TTC549 (cell line): ENCODE measurements around the gene NR2F6.

Source experiments
- FAIRE-seq: peaks from 2 replicates; lab custom pipeline; 2012; peaks lifted over from hg19 to GRCh38; lab: Jason Lieb, UNC

NR2F6 gene

DNA sequence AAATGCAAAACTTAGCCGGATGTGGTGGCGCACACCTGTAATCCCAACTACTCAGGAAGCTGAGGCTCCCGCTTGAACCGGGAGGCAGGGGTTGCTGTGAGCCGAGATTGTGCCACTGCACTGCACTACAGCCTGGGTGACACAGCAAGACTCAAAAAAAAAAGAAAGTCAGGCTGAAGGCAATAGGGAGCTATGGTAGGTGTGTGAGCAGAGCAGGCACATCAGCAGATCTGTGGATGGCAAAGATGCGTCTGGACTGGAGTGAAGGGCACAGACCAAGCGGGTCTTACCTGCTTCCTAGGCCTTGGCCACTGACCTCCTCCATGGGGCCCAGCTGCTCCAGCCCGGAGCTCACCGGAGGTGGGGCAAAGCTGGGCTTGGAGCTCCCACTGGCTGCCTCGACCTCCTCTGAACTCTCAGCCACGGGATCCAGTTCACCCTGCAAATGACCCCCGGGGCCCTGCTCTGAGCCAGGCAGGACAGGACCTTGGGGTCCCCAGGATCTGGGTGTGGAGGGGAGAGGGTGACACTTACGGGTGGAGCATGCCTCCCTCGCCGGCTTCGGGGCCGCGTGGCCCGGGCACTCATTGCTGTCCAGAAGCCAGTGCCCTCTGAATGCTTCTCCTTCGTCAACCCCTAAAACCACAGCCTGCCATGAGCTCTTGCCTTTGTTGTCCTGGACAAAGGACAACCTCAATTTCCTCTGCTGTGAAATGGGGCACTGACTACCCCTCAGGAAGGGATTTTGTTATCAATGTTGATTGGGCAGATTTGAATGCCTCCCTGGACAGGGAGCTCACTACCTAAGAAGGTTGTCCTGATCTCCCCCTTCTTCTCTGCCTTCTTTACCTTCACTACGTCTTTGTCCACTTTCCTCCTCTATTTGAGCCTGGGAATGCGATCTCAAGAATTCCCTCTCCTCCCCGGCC lies 18.3 kb upstream of the NR2F6 start:
- FAIRE-seq, result no peak

DNA sequence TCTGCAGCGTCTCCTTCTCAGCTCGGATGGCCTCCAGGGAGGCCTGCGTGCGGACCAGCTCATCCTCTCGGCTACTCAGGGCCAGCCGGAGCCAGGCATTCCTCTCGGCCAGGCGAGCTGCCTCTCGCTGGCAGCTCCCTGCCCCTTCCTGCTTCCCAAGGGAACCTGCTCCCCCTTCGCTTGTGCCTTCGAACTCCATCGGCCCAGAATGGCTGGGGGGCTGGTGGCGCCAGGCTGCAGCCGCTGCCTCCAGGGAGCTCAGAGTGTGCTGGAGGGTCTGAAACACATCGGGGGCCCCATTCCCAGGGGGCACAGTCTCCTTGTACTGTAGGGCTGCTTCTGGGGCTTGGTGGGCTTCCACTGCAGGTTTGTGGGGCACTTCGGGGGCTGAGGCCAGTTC lies 16.8 kb upstream of the NR2F6 start:
- no peak for FAIRE-seq

DNA sequence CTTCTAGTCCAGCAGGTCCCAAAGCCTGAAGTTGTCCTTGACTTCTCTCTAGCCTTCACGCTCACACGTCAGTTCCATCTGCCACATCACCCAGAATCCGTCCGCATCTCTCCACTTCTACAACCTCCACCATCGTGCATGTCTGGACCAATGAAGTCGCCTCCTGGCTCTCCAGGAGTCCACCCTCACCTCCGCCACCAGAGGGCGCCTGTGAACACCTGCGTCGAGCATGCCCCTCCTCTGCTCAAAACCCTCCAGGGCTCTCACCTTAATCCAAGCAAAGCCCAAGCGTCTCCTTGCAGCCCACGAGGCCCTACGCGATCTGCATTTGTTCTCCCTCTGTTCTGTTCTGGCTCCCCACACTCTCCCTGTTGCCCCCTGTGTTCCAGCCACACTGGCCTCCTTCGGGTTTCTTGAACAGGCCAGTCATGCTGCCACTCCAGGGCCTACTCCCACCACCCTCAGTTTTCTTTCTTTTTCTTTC lies 15.2 kb upstream of the NR2F6 start:
- FAIRE-seq, result no peak

DNA sequence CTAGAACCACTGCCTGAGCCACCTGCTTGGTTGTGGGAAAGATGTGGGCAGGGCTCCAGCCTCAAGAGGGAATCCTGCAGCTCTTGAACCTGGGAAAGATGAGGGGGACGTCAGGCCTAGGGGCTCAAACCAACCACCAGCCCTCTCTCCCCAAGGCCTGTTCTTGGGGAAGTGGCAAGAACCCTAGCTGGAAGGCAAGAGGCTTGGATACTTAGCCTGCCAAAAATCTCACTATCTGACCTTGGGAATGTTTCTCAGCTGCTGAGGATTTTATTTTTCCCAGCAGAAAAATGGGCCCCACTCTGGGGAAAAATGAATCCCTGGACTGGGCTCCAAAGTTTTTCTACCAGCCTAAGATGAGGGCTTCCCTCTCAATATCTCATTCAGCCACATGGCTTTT lies 14.2 kb upstream of the NR2F6 start:
- no peak for FAIRE-seq

DNA sequence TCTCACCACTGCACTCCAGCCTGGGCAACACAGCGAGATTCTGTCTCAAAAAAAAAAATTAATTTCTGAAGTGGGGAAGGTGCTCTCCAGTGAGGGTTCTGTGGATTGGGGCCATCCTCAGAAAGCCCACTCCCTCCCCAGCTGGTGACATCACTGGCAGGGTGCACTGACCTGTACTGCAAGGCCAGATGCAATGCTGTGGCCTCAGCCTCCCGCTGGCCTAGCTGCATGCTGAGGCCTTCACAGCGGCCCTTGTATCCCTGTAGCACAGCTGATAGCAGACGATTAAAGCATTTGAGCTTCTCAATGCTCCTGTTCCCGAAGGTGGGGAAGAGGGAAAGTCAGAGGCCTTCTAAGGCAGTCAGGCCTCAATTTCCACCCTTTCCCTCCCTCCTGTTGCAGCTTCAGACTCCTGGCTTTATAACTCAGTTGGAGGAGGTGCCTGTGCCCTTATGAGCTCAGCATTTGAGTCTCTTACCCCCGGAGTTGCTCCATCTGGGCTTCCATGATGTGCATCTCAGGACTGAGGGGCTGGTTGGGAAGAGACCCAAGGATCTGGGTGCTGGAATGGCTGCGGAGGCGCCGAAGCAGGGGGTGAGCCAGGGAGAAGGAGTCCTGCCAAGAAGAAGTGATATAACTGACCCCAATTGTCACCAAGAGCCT lies 13.5 kb upstream of the NR2F6 start:
- no peak for FAIRE-seq

DNA sequence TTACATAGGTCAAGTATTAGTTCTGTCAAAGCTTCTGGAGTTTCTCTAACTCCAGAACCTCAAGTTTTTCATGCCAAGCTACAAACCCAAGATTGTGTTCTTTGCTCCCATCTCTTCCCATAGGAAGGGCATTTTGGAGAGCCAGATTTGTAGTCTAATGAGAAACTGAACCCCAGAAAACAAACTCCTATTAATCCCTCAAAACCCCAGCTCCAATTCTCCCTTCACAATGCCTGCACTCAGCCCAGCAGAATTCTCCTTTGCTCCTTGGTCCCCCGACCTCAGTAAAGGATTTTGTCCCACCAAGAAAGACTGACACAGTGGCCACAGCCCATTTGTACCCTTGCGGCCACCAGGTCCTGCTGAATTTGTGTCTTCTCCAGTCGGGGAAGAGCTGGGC lies 10.4 kb upstream of the NR2F6 start:
- no peak for FAIRE-seq

DNA sequence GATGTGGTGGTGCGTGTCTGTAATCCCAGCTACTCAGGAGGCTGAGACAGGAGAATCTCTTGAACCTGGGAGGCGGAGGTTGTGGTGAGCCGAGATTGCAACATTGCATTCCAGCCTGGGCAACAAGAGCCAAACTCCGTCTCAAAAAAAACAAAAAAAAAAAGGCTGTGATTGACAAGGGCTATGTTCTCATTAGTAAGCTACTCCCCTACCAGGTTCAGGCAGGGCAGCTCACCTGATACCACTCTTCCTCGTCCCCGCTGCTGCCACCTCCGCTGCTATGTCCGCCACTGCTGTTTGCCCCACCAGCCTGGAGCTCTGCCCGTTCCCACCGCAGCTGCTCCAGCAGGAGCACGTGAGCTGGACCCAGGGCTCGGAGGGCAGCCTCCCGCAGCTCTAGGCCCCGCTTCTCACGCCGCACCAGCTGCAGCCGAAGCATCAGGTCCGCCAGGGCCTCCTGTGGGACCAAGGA lies 9.5 kb upstream of the NR2F6 start:
- no peak for FAIRE-seq

DNA sequence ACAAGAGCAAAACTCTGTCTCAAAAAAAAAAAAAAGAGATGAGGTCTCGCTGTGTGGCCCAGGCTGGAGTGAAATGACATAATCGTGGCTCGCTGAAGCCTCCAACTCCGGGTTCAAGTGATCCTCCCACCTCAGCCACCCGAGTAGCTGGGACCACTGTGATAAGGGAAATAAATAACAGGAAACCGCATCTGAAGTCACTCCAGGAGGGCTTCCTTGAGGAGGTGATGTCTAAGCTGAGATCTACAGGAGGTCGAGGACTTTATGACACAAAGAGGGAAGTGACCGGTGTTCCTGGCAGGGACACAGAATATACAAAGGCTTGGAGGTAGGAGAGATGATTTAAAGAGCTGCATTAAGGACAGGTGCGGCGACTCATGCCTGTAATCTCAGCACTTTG lies 8.9 kb upstream of the NR2F6 start:
- no peak for FAIRE-seq

DNA sequence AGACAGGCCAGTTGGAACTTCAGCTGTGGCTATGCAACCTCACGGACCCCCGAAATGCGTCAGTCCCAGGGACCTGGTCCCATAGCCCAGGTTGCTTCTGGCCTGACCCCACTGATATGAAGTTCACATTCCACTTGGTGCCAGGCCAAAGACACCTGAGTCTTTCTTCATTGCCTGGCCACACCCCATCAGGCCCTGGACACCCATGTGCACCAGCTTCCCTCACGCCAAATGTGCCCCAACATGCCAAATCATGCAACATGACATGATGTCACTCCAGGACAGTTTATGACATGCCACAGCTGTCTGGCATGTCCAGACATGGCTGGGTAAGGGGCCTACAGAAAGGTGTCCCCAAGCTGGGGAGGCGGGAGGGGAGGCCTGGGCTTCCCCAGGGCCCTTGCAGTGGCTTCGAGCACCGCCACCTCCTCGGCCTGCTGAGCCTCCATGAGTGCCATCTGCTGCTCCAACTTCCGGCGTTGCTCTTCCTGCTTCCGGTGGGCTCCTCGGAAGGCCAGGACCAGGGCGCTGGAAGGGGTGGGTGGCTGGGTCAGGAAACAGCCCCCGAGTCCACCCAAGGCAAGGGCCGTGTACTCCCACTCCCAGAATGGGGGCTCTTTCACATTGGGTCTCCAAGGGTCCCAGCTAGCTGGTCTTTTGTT lies 4.3 kb upstream of the NR2F6 start:
- FAIRE-seq, result no peak

DNA sequence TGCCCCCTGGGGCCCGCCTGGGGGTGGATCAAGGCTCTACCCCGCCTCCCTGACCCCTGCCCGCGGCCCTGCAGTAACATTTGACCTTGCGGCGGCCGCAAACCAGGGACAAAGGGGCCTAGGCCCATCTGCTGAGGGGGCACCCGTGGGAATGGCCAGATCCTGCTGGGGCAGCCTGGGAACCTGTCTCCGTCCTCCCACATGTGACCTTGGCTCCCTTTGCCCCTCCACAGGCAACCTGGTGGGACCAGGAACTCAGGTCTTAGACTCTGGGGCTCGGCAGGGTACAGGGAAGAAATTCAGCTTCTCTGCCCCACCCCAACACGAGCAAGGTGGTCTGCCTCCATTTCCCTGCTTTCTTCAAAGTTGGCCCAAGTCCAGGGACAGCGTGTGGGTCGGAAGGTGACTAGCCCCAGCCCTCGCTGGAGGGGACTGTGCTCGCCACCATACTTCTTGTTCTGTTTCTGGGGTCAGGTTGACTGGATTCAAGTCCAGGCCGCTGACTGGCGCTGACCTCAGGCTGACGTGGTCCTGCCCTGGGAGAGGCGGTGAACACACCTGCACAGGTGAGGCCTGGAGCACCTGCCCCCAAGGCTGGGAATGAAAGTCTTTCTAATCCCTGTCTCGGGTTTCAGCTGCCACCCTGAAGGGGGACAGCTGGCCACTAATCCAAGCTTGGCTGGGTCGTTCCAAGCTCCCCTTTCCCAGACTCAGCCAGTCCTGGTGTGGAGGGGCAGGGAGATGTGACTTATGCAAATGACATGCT lies 2.5 kb upstream of the NR2F6 start:
- no peak for FAIRE-seq

DNA sequence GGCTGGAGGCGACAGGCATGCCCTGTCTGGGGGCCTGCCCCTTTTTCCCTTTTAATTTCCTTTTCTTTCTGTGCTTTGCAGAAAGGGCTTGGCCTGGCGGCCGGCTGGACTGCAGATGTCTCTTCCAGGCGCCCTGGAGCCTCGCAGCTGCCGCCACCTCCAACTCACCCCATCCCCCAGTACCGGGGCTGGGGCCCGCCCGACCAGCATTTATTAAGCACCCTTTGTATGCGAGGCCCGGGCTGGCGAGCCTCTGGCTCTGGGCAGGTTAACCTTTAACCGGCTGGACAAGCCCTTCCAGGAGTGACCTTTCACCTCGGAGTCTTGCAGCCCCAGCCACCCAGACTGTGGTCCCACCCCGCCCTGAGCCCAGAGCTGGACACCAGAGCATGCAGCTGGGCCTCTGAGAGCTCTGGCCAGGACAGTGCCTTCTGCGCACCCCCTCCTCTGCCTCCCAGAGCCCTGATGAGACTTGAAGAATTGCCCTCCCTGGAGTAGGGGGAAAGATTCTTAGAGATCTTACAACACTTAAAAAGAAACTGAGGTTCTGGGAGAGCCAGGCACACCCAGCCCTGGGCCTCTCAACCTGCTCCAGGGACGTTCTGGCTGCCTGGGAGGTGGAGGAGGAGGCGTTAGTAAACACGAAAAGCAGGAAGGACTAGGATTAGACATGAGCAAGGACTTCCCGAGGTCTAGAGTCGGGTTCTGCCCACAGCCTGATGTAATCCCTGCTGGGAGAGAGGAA lies 1.1 kb upstream of the NR2F6 start:
- FAIRE-seq, result no peak

DNA sequence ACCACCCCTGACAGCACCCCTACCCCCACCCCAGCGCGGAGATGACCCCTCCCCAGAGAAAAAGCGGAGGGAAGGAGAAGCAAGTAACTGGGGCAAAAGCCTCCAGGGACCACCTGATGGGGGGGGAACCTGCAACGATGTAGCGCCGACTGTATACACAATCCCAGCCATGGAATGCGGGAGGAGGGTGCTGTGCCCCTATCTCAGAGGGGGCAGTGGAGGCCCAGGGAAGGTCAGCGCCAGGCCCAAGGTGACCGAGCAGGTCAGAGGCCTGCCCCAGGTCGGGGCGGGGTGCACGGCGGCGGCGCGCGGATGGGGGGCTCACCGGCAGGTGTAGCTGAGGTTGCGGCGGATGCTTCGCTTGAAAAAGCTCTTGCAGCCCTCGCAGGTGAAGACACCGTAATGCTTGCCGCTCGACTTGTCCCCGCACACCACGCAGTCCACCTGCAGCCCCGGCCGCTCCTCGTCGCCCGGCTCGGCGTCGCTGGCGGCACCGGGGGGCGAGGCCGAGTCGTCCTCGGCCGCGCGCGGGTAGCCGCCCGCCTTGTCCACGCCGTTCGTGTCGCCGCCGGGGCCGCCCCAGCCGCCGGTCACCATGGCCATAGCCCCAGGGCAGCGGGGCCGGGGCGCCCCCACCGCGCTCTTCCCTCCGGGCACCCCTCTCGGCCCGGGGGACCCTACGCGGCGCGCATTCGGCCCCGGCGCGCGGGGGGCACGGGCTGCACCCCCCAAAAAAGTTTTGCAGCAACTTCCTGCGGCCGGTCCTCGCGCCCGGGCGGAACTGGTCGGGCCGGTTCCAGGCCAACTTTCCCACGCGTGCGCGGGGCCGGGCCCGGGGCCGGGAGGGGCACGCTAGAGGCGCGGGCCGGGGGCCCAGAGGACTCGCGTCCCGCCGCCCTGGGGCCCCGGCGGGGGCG lies 843 bp downstream of the NR2F6 start:
- FAIRE-seq, result no peak

DNA sequence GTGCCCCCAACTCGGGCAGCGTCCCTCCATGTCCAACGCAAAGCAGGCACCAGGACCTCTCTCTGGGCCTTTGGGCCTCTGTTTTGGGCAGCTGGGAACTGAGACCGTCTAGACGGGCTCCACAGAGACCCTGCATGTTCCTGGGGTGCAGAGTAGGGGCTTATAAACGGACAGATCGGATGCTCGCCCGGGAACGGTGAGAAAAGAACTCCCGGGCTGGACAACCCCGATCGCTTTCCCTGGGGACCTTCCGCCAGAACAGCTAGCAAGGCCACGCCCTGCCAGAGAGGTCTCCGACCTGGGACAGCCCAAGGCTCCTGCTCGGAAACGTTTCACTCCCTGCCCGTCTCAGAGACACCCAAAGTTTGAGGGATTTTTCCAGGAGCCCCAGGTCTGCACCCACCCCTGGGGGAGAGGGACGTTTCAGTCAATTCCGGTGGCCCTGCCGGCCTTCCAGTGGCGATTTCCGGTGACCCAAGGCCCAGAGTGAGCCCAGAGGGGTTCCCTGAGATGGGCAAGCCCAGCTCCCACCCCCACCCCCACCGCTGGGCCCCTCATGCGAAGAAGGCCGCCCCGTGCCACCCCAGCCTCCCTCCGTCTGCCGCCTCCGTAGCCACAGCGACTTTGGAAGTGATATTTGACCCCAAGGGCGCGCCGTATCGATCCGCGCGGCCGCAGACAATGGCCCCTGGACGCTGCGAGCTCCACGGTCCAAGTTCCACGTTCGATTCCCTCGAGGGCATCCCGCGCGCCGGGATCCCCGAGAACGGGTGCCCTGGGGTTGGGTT lies 1.7 kb downstream of the NR2F6 start:
- FAIRE-seq, result no peak

DNA sequence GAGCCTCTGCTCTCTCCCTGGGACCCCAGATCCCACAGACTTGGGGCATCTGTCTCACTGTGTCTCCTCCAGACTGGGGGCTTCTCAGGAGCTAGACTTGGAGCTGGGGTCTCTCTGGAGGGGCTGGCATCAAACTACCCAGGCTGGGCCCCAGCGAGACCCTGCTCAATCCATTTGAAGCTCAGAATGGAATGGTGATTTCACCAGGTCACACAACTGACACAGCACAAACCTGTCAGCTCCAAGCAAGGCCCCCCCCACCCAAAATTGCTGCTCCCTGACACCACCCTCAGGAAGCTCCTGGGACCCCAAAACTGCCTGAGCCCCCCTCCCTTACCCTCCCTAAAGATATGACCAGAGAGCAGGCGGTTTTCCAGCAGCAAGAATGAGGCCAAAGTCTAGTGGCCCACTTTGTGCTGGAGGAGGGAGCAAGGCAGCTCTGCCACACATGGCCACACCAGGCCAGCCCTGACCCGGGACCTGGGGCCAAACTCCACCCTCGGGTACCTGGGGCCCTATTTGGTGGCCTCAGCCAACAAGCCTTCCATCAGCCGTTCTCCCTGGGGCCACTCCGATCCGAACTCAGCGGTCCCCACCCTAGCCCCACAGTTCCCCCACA lies 2.4 kb downstream of the NR2F6 start:
- FAIRE-seq, result no peak

DNA sequence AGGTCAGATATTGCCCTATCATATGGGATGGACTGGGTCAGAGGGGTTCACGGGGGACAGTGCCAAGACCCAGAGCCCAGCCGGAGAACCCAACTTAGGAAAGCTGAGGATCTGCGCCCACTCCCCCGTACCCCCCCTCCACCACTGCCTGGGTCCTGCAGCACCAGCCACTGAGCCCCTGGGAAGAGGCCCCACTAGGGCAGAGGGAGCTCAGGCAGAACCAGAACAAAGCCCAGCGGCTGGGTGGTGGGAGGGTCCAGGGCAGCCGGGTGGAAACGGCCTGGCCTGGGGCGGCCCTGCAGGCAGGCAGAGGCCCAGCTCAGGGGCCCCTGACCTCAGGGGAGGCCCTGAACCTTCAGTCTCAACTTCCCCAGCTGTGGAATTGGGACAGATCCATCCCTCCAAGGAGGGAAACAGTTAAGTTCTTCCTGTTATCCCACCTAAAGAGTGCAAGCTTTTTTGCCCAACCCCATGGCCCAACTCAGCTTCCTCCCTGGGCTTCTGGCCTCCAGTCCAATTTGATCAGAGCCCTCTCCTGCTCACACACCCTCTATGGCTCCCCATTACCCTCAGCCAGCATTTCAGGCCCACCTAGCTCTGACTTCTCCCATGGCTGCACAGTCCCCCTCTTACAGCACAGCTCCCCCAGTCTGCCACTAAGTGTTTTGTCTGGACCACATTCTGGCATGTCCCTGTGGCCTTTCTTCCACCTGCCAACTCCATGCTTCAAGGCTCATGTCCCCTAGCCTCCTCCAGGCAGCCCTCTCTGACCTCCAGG lies 3.1 kb downstream of the NR2F6 start:
- no peak for FAIRE-seq

DNA sequence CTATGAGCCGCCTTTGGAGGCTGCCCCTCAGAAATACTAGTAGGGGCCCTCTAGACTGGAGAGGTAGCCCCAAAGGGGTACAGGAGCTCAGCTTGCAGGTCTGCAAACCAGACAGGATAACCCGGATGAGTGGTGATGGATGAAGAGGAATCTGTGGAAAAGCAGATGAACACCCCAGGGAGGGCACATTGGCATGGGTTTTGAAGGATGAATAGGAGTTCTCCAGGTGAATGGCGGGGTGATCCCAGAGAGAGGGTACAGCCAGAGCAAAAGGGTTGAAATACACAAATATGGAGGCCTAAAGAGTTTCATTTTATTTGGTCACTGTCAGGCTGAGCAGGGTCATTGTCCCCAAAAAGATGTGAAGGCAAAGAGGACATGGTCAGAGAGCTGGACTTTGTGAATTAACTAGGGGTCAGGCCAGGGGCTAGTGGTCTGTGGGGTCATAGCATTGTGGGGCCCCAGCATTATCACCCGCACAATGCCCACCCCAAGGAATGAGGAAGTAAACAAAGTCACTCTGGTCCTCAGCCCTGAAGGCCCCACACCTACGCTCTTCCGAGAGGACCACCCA lies 4.8 kb downstream of the NR2F6 start:
- no peak for FAIRE-seq

DNA sequence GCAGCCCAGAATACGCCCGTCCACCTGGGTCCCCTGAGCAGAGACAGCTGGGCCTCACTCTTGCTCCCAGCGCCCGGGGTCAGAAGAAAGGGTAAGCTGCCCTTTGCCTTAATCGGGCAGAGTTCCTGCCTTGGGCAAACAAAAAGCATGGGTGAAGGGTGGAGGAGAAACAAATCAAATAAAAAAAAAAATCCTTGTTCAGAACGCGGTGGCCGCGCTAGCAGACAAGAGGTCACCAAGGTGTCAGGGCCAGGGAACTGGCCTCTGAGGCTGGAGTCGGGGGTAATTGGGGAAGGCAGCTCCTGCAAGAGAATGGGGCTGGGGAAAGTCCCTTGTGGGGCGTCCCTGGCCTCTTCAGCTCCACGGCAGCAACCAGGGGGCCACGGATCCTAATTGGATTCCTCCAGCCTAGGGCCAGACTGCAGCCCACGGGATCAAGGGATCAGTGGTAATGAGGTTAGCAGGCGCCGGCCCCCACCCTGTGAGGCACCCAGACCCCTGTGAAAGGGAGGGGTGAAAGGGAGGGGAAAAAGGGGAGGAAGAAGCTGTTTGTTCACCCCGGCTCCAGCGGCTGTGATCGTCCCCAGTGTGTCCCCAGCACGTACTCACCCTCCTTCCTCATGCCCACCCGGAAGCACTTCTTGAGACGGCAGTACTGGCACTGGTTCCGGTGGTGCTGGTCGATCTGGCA lies 5.5 kb downstream of the NR2F6 start:
- FAIRE-seq, result no peak
